IgD-negative memory B cell (primary cell): ENCODE data around the gene GALC. TPM values are rescaled to one million over a fixed set of nuclear protein-coding genes. Genes with fewer than 3 reads are reported as not detected.

Experiments
- H3K27ac Mint-ChIP-seq, 3 donors: one replicate each; pipeline ENCODE4 v1.8.0; 2020 to 2022; ENCODE audit warnings: mild to moderate bottlenecking in 3 of 3, mixed read lengths in 3 of 3, moderate library complexity in 1 of 3
- H3K27me3 Mint-ChIP-seq: one replicate; pipeline ENCODE4 v1.8.0; 2021; ENCODE audit warnings: mixed read lengths
- H3K36me3 Mint-ChIP-seq: one replicate; pipeline ENCODE4 v1.8.0; 2020; ENCODE audit warnings: mild to moderate bottlenecking, mixed read lengths
- H3K4me1 Mint-ChIP-seq, 3 donors: one replicate each; pipeline ENCODE4 v1.8.0; 2020 to 2022; ENCODE audit warnings: mixed read lengths in 3 of 3, mild to moderate bottlenecking in 1 of 3
- H3K4me3 Mint-ChIP-seq, 4 donors: one replicate each; pipeline ENCODE4 v1.8.0; 2020 to 2022; ENCODE audit warnings: mild to moderate bottlenecking in 4 of 4, mixed read lengths in 4 of 4, moderate library complexity in 3 of 4
- H3K9me3 Mint-ChIP-seq, 3 donors: one replicate each; pipeline ENCODE4 v1.8.0; 2020 to 2021; ENCODE audit warnings: mixed read lengths in 3 of 3, mild to moderate bottlenecking in 1 of 3
- polyA plus RNA-seq: library from polyadenylated mRNA; unstranded; fragments of 300-500 nt; fragmentation: Illumina TruSeq; gene quantifications from one replicate; pipeline ENCODE4 v1.2.3, GENCODE V29; 2021

Gene GALC
- polyA plus RNA-seq, 1 donor from 2014 or later: 4.2 TPM

GRCh38 chr14:88016768-88017167, 23.8 kb upstream of the GALC start:
- H3K4me3 Mint-ChIP-seq: no peak overlapping the region
- H3K27ac Mint-ChIP-seq: no peak overlapping the region
- H3K9me3 Mint-ChIP-seq: no peaks in the 10 kb centered on the region
- H3K36me3 Mint-ChIP-seq: peaks cover 10% of the 10 kb centered on the region
- H3K4me1 Mint-ChIP-seq: peaks cover 8 to 12% (median 10%) of the 10 kb centered on the region in 3 donors
- H3K27me3 Mint-ChIP-seq: no peaks in the 10 kb centered on the region

GRCh38 chr14:88013750-88014349, 20.9 kb upstream of the GALC start:
- H3K36me3 Mint-ChIP-seq: peaks cover 5% of the 10 kb centered on the region
- no peak overlapping the region for H3K4me3 Mint-ChIP-seq
- H3K27me3 Mint-ChIP-seq: no peaks in the 10 kb centered on the region
- peaks cover 19 to 24% (median 24%) of the 10 kb centered on the region in 3 donors for H3K4me1 Mint-ChIP-seq
- H3K9me3 Mint-ChIP-seq: no peaks in the 10 kb centered on the region
- peak overlapping the region in 2 of 3 donors; percentile 6 to 94 for H3K27ac Mint-ChIP-seq

GRCh38 chr14:88012495-88012894, 19.5 kb upstream of the GALC start:
- peaks cover 5% of the 10 kb centered on the region for H3K36me3 Mint-ChIP-seq
- peaks cover 24 to 35% (median 32%) of the 10 kb centered on the region in 3 donors for H3K4me1 Mint-ChIP-seq
- no peaks in the 10 kb centered on the region for H3K9me3 Mint-ChIP-seq
- no peaks in the 10 kb centered on the region for H3K27me3 Mint-ChIP-seq
- H3K27ac Mint-ChIP-seq: no peak overlapping the region
- peak overlapping the region in 1 of 4 donors; percentile 4 for H3K4me3 Mint-ChIP-seq

GRCh38 chr14:88010331-88010730, 17.3 kb upstream of the GALC start:
- H3K36me3 Mint-ChIP-seq: peaks cover 3% of the 10 kb centered on the region
- H3K4me3 Mint-ChIP-seq: peak overlapping the region in 1 of 4 donors; percentile 48
- H3K27me3 Mint-ChIP-seq: no peaks in the 10 kb centered on the region
- no peaks in the 10 kb centered on the region for H3K9me3 Mint-ChIP-seq
- H3K4me1 Mint-ChIP-seq: peaks cover 37 to 48% (median 45%) of the 10 kb centered on the region in 3 donors
- peak overlapping the region in 2 of 3 donors; percentile 23 to 66 for H3K27ac Mint-ChIP-seq

GRCh38 chr14:88009486-88009885, 16.5 kb upstream of the GALC start:
- H3K36me3 Mint-ChIP-seq: peaks cover 3% of the 10 kb centered on the region
- H3K4me1 Mint-ChIP-seq: peaks cover 39 to 54% (median 48%) of the 10 kb centered on the region in 3 donors
- H3K4me3 Mint-ChIP-seq: peak overlapping the region in 1 of 4 donors; percentile 56
- no peaks in the 10 kb centered on the region for H3K9me3 Mint-ChIP-seq
- peak overlapping the region; percentile 25 to 97 (median 75) for H3K27ac Mint-ChIP-seq
- H3K27me3 Mint-ChIP-seq: no peaks in the 10 kb centered on the region

GRCh38 chr14:88008039-88008742, 15.2 kb upstream of the GALC start:
- H3K27me3 Mint-ChIP-seq: no peaks in the 10 kb centered on the region

DNA sequence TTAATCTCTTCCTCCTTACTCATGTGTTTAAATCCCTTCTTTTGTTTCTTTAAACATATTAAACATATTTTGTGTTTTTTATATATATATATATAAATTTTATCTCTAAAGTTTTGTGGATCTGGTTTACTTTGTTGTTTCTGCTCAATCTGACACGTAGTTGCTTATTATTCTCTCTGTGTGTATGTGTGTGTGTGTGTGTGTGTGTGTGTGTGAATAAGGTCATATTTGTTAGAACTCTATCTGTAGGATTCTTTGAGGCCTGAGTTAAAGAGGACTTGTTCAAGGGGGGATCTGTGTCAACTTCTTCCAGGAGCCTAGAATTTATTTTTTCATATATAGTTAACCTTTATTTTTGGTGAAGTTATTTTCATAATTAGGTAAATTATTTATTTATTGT, 14.6 kb upstream of the GALC start:
- no peaks in the 10 kb centered on the region for H3K9me3 Mint-ChIP-seq
- no peaks in the 10 kb centered on the region for H3K27me3 Mint-ChIP-seq
- peaks cover 3% of the 10 kb centered on the region for H3K36me3 Mint-ChIP-seq
- H3K4me1 Mint-ChIP-seq: peaks cover 42 to 59% (median 46%) of the 10 kb centered on the region in 3 donors
- peak overlapping the region in 3 of 4 donors; percentile 66 to 90 (median 74) for H3K4me3 Mint-ChIP-seq
- H3K27ac Mint-ChIP-seq: peak overlapping the region; percentile 73 to 97 (median 91)

More at GRCh38 chr14:88008039-88008742, 15.2 kb upstream of the GALC start:
- no peaks in the 10 kb centered on the region for H3K9me3 Mint-ChIP-seq
- H3K4me3 Mint-ChIP-seq: peak overlapping the region; percentile 9 to 67 (median 51)
- H3K27ac Mint-ChIP-seq: peak overlapping the region; percentile 46 to 97 (median 91)
- H3K4me1 Mint-ChIP-seq: peaks cover 38 to 55% (median 46%) of the 10 kb centered on the region in 3 donors
- H3K36me3 Mint-ChIP-seq: peaks cover 3% of the 10 kb centered on the region

- Mint-ChIP-seq H3K27ac (peak overlapping the region; percentile 91 to 97 (median 95)), H3K9me3 (no peaks in the 10 kb centered on the region), H3K4me1 (peaks cover 41 to 57% (median 42%) of the 10 kb centered on the region in 3 donors), H3K4me3 (peak overlapping the region; percentile 88 to 90 (median 90)), H3K27me3 (no peaks in the 10 kb centered on the region), H3K36me3 (peaks cover 3% of the 10 kb centered on the region)
Measured at GRCh38 chr14:88005978-88006851, 13.2 kb upstream of the GALC start.

GRCh38 chr14:88005050-88005481, 12.1 kb upstream of the GALC start, which contains the start of gene GPR65:
GPR65 (plus strand) TSS chr14:88005135; CDS start chr14:88010848, 5,713 bp downstream.
- H3K27ac Mint-ChIP-seq: peak within 1 kb of the TSS; percentile 91 to 97 (median 95)
- H3K4me3 Mint-ChIP-seq: peak within 1 kb of the TSS; percentile 88 to 90 (median 90)
- H3K36me3 Mint-ChIP-seq: peaks cover 3% of the 10 kb centered on the region
- no peaks in the 10 kb centered on the region for H3K27me3 Mint-ChIP-seq
- H3K9me3 Mint-ChIP-seq: no peaks in the 10 kb centered on the region
- H3K4me1 Mint-ChIP-seq: peaks cover 34 to 50% (median 36%) of the 10 kb centered on the region in 3 donors

DNA sequence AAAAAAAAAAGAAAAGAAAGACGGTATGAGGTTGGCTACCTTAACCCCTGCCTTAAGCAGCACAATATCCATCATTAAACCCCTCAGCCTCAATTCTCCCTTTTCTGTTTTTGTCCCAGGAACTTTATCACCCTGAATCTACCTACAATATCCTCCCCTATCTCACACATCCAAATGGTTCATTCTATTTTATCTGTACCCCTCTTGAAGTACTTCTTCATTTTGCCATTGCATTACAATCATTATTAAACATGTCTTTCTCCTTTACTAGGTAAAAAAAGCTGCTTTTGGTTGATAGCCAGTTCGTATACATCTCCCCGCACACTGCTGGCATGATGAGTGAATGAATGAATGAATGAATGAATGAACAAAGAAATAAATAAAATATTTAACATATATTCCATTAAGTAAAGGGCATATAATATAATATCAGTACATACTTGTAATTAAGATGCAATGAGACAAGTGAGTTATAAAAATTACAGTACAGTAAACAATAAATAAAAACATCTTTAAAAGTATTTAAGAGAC, 11.6 kb upstream of the GALC start:
- Mint-ChIP-seq H3K36me3 (peaks cover 3% of the 10 kb centered on the region), H3K9me3 (no peaks in the 10 kb centered on the region), H3K27ac (peak overlapping the region; percentile 90 to 97 (median 91)), H3K4me3 (peak overlapping the region; percentile 62 to 89 (median 88)), H3K4me1 (peaks cover 34 to 52% (median 37%) of the 10 kb centered on the region in 3 donors), H3K27me3 (no peaks in the 10 kb centered on the region)

- Mint-ChIP-seq H3K4me3 (peak overlapping the region in 2 of 4 donors; percentile 33 to 43), H3K4me1 (peaks cover 32 to 51% (median 44%) of the 10 kb centered on the region in 3 donors), H3K36me3 (no peaks in the 10 kb centered on the region), H3K27me3 (no peaks in the 10 kb centered on the region), H3K27ac (peak overlapping the region in 2 of 3 donors; percentile 18 to 55), H3K9me3 (no peaks in the 10 kb centered on the region)
Measured at GRCh38 chr14:88003425-88003824, 10.4 kb upstream of the GALC start.

GRCh38 chr14:88002421-88003075, 9.6 kb upstream of the GALC start:
- peak overlapping the region in 1 of 3 donors; percentile 78 for H3K27ac Mint-ChIP-seq
- no peaks in the 10 kb centered on the region for H3K36me3 Mint-ChIP-seq
- peak overlapping the region in 1 of 4 donors; percentile 14 for H3K4me3 Mint-ChIP-seq
- H3K4me1 Mint-ChIP-seq: peaks cover 25 to 43% (median 40%) of the 10 kb centered on the region in 3 donors
- no peaks in the 10 kb centered on the region for H3K9me3 Mint-ChIP-seq
- no peaks in the 10 kb centered on the region for H3K27me3 Mint-ChIP-seq

- H3K9me3 Mint-ChIP-seq: peaks cover 0 to 1% (median 0%) of the 10 kb centered on the region in 3 donors
- no peaks in the 10 kb centered on the region for H3K27me3 Mint-ChIP-seq
- H3K4me3 Mint-ChIP-seq: peak overlapping the region; percentile 14 to 40 (median 28)
- peaks cover 16 to 41% (median 35%) of the 10 kb centered on the region in 3 donors for H3K4me1 Mint-ChIP-seq
- H3K36me3 Mint-ChIP-seq: peaks cover 3% of the 10 kb centered on the region
- H3K27ac Mint-ChIP-seq: peak overlapping the region; percentile 7 to 61 (median 11)
Measured at GRCh38 chr14:87999277-87999676, 6.3 kb upstream of the GALC start.

- Mint-ChIP-seq H3K9me3 (peaks cover 0 to 1% (median 0%) of the 10 kb centered on the region in 3 donors), H3K27me3 (no peaks in the 10 kb centered on the region), H3K27ac (peak overlapping the region in 1 of 3 donors; percentile 61), H3K4me3 (no peak overlapping the region), H3K36me3 (peaks cover 3% of the 10 kb centered on the region), H3K4me1 (peaks cover 21 to 46% (median 40%) of the 10 kb centered on the region in 3 donors)
Measured at GRCh38 chr14:87998482-87998881, 5.5 kb upstream of the GALC start.
